ENCODE data around the gene CARS1. TPM values are rescaled to one million over a fixed set of nuclear protein-coding genes. Genes with fewer than 3 reads are reported as not detected.

The CARS1 gene
- total and polyA plus RNA-seq, 2 of the 4 experiments (the other 2 are of a cell fraction), result 72.7 to 78.3 TPM

- H4K20me1 ChIP-seq (ENCODE audit: insufficient read depth, low read length), result peaks cover 42% of the 10 kb centered on the region
- peaks cover 5 to 33% of the 10 kb centered on the region in 2 experiments; a peak in 3 of 4 replicates for H3K79me1 ChIP-seq (ENCODE audit: low read depth in 1 of 2, low read length in 2 of 2)
- ATAC-seq (ENCODE audit: low read depth) (no peak), DNase-seq (no peak)
- no peak overlapping the region for H4K8ac ChIP-seq (ENCODE audit: low read depth in 2 of 2, low read length in 2 of 2)
- no peak for TF ChIP-seq RAD21 (IDR thresholded peaks at IDR 0.05; ENCODE audit: low read length)
- TF ChIP-seq, protein P1, sequence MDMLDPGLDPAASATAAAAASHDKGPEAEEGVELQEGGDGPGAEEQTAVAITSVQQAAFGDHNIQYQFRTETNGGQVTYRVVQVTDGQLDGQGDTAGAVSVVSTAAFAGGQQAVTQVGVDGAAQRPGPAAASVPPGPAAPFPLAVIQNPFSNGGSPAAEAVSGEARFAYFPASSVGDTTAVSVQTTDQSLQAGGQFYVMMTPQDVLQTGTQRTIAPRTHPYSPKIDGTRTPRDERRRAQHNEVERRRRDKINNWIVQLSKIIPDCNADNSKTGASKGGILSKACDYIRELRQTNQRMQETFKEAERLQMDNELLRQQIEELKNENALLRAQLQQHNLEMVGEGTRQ (IDR thresholded peaks at IDR 0.05; ENCODE audit: low read depth, low read length), result no peak
- TF ChIP-seq POLR2A (IDR thresholded peaks at IDR 0.05; ENCODE audit: low read depth, low read length), result no peak
- no peak for TF ChIP-seq BHLHE40 (IDR thresholded peaks at IDR 0.05; ENCODE audit: low read depth, low read length)
- TF ChIP-seq RCOR1 (IDR thresholded peaks at IDR 0.05; ENCODE audit: insufficient replicate concordance, low read length), result no peak
- TF ChIP-seq MXI1 (IDR thresholded peaks at IDR 0.05; ENCODE audit: borderline replicate concordance, low read depth, low read length), result no peak
- TF ChIP-seq, protein P2, sequence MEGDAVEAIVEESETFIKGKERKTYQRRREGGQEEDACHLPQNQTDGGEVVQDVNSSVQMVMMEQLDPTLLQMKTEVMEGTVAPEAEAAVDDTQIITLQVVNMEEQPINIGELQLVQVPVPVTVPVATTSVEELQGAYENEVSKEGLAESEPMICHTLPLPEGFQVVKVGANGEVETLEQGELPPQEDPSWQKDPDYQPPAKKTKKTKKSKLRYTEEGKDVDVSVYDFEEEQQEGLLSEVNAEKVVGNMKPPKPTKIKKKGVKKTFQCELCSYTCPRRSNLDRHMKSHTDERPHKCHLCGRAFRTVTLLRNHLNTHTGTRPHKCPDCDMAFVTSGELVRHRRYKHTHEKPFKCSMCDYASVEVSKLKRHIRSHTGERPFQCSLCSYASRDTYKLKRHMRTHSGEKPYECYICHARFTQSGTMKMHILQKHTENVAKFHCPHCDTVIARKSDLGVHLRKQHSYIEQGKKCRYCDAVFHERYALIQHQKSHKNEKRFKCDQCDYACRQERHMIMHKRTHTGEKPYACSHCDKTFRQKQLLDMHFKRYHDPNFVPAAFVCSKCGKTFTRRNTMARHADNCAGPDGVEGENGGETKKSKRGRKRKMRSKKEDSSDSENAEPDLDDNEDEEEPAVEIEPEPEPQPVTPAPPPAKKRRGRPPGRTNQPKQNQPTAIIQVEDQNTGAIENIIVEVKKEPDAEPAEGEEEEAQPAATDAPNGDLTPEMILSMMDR (conservative IDR thresholded peaks at IDR 0.05; ENCODE audit: low read depth, low read length), result no peak
- TF ChIP-seq NFE2L2 (IDR thresholded peaks at IDR 0.05; ENCODE audit: low read depth, low read length), result no peak
- no peak for TF ChIP-seq MAFK (IDR thresholded peaks at IDR 0.05; ENCODE audit: low read depth, low read length)
- TF ChIP-seq CHD1 (IDR thresholded peaks at IDR 0.05; ENCODE audit: low read depth, low read length), result no peak
- TF ChIP-seq, protein P3, sequence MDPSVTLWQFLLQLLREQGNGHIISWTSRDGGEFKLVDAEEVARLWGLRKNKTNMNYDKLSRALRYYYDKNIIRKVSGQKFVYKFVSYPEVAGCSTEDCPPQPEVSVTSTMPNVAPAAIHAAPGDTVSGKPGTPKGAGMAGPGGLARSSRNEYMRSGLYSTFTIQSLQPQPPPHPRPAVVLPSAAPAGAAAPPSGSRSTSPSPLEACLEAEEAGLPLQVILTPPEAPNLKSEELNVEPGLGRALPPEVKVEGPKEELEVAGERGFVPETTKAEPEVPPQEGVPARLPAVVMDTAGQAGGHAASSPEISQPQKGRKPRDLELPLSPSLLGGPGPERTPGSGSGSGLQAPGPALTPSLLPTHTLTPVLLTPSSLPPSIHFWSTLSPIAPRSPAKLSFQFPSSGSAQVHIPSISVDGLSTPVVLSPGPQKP (IDR thresholded peaks at IDR 0.05; ENCODE audit: borderline replicate concordance, low read depth, low read length), result no peak
- no peak overlapping the region for H2BK5ac ChIP-seq (ENCODE audit: low read depth, low read length, poor library complexity, severe bottlenecking)
- no peak overlapping the region for H3K4ac ChIP-seq (ENCODE audit: low read depth, low read length)
- H3K36me3 ChIP-seq (ENCODE audit: control insufficient read depth, insufficient read depth, low read length), result peaks cover 79% of the 10 kb centered on the region
- H2AK9ac ChIP-seq (replicated peaks; ENCODE audit: low read depth, low read length, poor library complexity), result peak overlapping the region; percentile 57
- no peak overlapping the region for H2AK5ac ChIP-seq (ENCODE audit: low read depth, low read length)
- in situ Hi-C loops (cut with MboI; ENCODE audit: low sequenced_read_pairs), result no loop called here
- H3K27me3 ChIP-seq (ENCODE audit: control insufficient read depth, insufficient read depth, low read length), result no peaks in the 10 kb centered on the region
- peaks cover 12% of the 10 kb centered on the region; the same call in 1 of the 2 replicates for H3K4me1 ChIP-seq (ENCODE audit: control insufficient read depth, insufficient read depth, low read length)
- dilution Hi-C loops (cut with HindIII; ENCODE audit: low sequenced_read_pairs, unreplicated experiment), result no loop called here
- H2BK120ac ChIP-seq (ENCODE audit: low read depth, low read length), result no peak overlapping the region
- ChIA-PET CTCF (no interaction called here), POLR2A (ENCODE audit: unreplicated experiment) (no interaction called here)
- no peak overlapping the region for H3K23ac ChIP-seq (ENCODE audit: low read depth, low read length)
- H3K27ac ChIP-seq (ENCODE audit: insufficient read depth, low read length), result no peak overlapping the region
- no peak overlapping the region for H2BK15ac ChIP-seq (ENCODE audit: low read depth, low read length)
- intact Hi-C loops (cut with micrococcal nuclease), result no loop called here
- no peak overlapping the region for H3K4me3 ChIP-seq (ENCODE audit: insufficient read depth, low read depth, low read length)
- H3K56ac ChIP-seq (ENCODE audit: extremely low read depth, insufficient read depth, low read length), result no peak overlapping the region
- H3K9me1 ChIP-seq (ENCODE audit: insufficient read depth, low read length), result no peaks in the 10 kb centered on the region; the same call in 1 of the 2 replicates
- H2BK20ac ChIP-seq (ENCODE audit: low read depth, low read length), result no peak overlapping the region
- H2AFZ ChIP-seq (replicated peaks; ENCODE audit: low read length, poor library complexity), result no peak overlapping the region
- 97% methylated on average over 5 of the region's 31 CpGs; no CpG with 5 or more reads in 1 of the 2 experiments for WGBS, 2 experiments (ENCODE audit: extremely low coverage in 2 of 2, insufficient read length in 1 of 2)
- H3K14ac ChIP-seq (replicated peaks; ENCODE audit: low read depth, low read length), result no peak overlapping the region
- no TSS peak for BruUV-seq (replicated peaks)
- H4K91ac ChIP-seq (ENCODE audit: insufficient read depth, low read depth, low read length), result no peak overlapping the region
- no peaks in the 10 kb centered on the region for H3K9me3 ChIP-seq (ENCODE audit: control insufficient read depth, insufficient read depth, low read length)
- H3K9ac ChIP-seq (ENCODE audit: low read depth, low read length), result no peak overlapping the region
- H3K18ac ChIP-seq (ENCODE audit: low read depth, low read length), result no peak overlapping the region
- H4K5ac ChIP-seq (ENCODE audit: low read depth, low read length), result no peak overlapping the region
- H3K4me2 ChIP-seq (ENCODE audit: low read depth, low read length), result no peak overlapping the region
Observed at GRCh38 chr11:3011891-3012885, 45.0 kb downstream of the CARS1 start.

All from IMR-90 (cell line).